Middle frontal gyrus (tissue), 1 donor: ENCODE data around the gene GLDN.
A peak's percentile ranks its signal among the peaks of the same experiment; 100 is the strongest.

ENCODE experiments used
- DNase-seq: peaks from one replicate; pipeline ENCODE4 v3.0.0-alpha.2; 2015; ENCODE audit warnings: low spot score; ENCODE audit errors: extremely low spot score

GLDN gene

DNA sequence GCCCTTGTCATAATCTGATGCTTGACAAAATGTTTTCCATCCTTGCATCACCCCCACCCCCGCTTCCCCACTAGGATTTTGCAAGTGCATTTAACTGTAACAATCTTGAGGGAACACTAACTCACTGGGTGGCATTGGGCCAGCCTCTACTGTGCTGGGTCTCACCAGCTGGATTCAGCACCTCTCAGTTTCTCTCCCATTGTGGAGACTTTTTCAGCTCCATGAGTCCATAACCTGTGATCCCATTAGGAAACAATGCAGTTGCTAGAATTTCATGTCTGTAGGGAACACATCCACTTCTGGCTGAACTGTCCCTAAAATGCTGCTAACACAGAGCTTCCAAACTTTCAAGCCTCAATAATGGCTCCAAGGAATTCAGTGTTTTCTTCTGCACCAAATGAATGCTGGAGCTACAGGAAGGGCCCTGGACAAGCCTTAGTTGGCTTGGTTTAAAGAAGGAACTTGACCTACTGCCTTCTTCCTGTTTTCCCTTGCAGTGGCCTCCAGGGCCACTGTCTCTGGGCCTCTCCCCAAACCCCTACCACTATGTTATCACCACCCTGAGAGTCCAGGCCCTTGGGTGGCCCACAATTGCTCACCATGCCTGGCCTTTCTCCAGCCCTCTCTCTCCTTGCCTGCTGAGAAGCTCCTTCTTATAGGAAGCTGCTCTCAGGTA, 18.7 kb upstream of the GLDN start:
- DNase-seq, result no peak

DNA sequence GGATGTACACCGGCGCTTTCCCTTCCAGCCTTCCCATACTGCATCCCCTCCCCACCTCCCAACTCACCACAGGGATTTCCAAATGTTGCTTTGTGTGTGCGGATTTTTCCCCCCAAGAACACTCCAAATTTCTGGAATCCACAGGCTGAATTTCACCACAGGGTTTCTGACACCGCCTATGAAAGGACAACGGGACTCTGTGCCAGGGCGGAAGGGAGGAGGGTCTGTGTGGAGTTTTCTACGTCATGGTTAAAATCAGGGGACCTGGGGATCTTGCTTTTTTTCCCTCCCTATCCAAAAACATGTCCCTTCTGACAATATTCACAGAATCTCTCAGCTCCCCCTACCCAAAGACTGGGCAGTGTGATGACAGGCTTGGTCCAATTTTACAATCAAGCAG, 17.7 kb upstream of the GLDN start:
- DNase-seq, result no peak

DNA sequence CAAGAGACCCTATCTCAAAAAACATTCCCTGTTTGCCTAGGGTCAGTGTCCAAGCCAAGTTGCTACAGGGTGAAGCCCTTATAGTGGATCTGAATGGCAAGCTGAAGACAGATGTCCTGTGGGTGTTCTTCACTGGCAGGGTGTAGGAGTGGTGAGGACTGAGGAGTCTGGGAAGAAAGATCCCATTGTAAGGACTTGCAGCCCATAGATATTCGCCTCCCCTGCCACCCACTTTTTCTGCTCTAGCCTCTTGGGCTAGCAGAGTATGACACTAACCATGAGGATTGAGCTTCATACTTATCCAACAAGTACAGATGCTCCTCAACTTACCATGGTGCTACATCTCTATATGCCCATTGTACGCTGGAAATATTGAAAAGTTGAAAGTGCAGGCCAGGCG, 16.3 kb upstream of the GLDN start:
- DNase-seq, result no peak

DNA sequence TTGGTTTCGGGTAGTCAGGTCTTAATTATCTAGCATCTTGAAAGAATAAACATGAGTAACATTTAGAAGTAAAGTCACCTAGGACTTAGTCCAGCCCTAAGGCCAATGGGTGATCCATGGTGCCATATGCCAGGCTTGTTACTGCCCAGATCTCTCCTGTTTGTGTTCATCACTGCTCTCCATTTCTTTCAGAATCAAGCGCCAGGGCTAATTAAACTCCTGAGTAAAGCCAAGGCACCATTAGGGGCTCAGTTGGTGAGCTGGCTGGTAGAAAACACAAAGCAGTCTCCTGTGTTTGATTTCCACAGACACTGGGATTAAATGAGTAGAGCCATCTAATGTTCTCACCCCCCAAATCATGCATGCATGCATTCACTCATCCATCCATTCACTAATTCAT, 14.4 kb upstream of the GLDN start:
- DNase-seq, result no peak

DNA sequence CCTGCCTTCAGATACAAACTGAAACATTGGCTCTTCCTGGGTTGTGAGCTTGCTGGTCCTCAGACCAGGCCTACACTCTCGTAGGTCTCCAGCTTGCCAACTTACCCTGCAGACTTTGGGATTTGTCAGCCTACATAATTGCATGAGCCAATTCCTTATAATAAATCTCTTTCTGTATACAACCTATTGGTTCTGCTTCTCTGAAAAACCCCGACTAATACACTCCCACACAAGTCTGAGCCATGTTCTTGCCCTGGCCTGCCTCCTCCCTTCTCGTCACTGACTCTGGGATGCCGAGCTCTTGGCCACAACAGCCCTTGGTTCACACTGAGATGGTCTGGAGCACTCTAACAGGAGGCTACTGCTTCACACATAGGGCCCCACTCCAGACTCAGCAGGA, 12.5 kb upstream of the GLDN start:
- DNase-seq, result no peak

DNA sequence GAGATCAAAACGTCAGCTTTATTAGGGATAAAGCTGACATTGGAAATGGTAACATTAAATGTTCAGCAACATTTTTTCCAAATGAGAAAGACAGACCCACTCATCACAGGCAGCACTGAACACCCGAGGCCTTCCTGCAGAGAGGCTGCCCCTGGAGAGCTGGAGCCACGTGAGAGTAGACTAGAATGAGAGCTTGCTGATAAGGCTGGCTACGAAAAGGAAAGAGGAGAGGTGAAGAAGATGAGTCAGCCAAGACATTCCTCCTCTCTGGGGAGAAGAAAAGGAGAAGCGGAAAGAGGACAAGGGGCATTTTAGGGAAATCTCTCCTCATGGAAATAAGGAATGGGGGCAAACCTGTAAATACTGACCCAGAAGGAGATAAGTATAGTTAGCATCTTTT, 10.3 kb upstream of the GLDN start:
- DNase-seq, result no peak

DNA sequence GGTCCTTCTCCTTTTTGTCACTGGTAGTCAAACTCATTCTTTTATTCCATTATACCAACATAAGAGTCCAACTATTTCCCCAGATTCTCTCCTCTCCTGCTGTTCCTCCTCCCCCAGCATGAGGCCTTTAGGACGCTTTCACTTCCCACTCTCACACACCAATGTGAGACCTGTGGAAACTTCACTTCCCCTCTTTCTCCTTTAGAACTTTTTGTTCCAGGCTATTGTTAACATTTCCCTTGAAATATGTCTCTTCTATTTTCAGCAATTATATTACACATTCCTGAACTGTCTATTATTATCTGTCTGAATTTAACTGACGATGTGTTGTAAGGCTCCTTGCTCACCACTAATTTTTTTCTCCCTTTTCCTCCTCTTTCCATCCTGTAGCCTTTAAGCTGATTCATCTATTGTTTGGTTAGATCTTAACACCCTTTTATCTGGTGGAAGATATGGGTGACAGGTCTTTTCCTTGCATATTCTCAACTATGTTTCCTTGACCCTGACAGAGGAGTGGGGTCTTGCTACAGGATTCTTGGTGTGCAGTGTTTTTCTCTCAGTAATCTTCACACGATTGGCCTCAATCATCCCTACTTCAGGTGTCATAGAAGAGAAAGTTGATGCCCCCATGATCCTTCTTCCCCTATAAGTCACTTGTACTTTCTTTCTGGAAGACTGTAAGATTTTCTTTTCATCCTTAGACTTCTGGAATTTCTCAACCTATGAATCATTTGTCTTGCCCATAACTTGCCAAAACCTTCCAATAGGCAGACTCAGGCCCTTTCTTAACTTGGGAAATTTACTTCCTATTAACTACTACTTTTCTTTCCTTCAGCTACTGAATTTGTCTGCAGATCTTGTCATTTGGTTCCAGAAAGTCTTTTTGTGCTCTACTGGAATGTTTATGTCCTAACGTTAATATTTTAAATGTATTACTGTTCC, 9.0 kb upstream of the GLDN start:
- DNase-seq, result no peak

DNA sequence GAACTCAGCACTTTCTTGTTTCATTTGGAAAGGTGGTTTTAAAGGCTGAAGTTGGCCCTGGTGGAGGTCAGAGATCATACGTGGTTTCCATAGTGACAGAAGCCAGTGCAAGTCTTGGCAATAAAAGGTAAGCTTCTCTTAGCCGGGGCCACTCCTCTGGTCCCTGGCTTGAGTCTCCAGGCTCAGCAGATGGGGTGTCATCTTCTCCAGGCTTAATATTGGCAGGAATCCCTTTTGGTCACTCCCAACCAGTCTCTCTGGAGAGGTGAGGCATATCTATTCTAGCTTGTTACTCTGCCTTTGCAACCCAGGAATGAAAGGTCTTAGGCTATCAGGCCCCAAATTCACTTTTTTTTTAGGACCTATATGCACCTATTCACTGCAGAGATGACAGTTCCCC, 7.9 kb upstream of the GLDN start:
- no peak for DNase-seq

DNA sequence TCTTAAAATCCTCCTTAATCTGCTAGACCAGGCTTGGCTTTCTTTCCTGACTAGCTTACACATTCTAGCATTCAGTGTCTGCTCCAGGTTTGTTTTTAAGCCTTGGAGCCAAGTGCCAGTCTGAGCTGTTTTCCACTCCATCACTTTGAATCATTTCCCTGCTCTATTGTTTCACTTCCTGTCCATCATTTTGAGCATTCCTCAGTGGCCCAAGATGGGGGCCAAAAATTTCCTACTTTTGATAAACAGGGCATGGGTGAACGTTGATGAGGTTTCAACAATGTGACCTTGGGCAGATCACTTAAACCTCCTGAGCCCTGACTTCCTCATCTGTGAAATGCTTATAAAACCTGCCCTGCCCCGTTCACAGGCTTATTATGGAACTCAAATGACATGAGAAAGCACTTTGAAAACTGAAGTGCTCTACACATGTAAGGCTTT, 7.4 kb upstream of the GLDN start:
- DNase-seq, result no peak

DNA sequence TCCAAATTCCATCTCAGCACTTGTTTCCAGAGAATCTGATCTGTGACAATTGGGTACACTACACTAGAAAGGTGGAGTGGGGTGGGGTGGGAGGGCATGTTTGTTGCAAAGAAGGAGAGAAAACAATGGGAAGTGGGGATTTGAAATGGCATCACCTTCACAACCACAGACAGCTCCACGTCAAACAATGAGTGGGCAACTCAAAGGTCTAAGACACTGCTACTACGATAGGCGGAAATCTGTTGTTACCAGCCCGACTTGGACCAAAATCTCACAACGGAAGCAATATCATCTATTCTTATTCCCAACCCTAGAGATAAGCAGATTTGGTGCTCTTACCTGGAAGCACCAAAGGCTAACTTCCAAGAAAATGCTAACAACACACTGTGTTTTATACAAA, 6.4 kb upstream of the GLDN start:
- DNase-seq, result no peak

DNA sequence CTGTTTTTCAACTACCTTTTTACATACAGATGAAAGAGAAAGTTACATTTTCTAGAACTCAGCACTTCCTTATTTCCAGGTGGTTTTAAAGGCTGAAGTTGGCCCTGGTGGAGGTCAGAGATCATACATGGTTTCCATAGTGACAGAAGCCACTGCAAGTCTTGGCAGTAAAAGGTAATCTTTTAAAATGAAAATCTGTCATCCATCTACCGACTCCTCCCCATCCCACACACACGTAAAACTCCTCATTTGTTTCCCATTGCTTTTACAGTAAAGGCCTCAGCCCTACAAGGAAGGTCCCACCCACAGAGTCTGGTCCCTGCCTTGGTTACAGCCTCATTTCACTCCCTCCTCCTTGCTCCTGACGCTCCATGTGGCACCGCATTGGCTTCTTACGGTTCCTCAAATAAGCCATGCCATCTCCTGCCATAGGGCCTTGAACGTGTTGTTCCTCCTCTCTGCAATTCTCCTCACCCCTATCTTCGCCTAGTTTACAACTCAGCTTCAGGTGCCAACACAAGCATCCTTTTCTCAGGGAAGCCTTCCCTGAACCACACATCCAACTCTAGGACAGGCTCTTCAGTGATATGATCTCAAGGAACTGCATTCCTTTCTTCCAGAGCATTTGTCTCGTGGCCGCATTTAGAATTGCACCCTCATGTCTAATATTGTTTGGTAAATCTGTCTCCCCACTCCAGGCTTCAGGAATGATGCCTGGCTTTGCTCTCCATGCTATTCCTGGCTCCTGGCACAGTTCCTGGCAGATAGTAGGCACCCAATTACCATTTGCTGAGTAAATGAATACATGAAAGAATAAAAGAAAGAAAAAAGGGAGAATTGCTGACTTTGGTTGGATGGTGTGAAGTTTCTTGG, 5.7 kb upstream of the GLDN start:
- DNase-seq, result no peak

DNA sequence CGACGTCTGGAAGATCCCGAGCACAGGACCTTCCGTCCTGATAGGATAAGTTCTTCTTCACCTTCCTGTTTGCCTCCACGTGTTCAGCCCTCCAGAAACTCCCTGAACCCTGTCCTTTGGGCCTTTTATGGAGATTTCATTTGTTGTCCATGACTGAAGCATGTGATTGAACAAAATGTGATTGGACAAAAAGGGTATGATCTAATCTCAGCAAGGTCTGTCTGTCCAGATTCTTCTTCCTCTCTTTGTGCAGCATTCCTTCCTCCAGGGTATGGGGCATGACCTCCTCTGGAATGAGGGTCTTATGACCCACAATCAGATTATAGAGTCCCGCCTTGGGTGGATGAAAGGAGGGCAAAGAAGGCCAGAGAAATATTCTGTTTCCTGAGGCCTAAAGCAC, 3.0 kb upstream of the GLDN start, which contains the start of gene CYP19A1:
TSS of gene CYP19A1 (minus strand) at position 101 of the 400 bp plus-strand sequence. CDS start 95,684 bp downstream, outside the sequence.
- DNase-seq, result no peak

DNA sequence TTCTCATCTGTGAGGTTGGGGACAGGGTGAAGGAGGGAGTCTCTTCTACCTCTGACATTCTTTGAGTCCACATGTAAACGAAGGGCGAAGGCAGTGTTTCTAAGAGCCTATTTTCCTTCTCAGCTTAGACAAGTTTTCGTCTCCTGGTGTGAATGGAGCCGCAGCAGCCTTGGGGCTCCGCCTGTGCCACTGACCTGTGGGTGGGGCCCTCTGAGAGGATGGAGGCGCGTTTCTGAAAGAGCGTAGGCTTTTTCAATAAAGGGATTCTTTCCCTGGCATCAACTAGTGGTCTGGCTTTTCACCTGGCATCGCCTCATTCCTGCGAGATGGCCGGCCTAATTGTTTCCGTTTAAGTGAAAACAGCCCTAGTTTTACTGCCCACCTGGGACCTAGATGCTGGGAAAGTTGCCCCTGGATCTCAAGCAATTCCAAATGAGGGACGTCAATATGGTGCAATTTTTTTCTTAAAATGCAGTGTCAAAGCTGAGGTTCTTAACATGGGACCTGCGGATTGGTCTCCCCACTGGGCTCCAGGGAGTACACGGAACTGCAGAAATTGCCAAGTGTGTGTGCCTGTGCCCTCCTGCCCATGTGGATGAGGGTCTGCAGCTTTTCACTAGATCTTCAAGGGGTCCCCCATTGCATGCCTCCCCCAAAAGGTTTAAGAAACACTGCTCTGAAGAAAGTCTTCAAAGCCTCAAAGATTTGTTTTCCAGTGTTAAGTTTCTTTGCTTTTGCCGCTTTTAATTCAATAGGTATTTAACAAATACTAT, 958 bp downstream of the GLDN start:
- DNase-seq, result no peak

DNA sequence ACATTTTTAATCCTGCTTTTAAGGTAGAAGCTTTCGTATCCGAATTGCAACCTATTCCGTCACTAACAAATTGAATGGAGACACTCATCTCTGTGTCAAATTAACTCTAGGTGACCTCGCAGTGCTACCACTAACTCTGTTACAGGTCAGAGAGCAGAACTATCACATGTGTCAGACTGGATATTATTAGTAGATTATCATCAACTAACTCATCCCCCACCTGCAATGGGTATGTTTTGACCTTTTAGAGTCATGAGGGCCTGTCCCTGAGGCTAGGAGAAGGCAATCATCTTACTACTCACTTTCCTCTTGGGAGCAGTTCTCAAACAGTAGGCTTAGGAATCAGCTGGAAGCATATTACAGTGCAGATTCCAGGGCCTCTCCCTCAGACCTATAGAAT, 2.0 kb downstream of the GLDN start:
- DNase-seq, result no peak

DNA sequence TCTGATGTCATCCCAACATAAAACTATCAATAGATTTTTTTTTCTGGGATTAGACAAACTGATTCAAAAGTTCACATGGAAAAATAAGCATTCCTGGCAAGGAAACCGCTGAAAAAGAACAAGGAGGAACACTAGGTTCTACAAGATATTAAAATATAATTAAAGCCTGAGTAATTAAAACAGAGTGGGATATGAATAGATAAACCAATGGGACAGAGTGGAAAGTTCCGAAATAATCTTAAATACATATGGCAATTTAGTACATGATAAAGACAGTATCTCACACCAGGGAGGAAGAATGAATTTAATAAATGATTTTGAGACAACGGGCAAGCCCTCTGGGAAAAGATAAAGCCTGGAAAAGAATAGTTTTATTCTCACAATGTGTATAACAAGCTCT, 4.7 kb downstream of the GLDN start:
- no peak for DNase-seq

DNA sequence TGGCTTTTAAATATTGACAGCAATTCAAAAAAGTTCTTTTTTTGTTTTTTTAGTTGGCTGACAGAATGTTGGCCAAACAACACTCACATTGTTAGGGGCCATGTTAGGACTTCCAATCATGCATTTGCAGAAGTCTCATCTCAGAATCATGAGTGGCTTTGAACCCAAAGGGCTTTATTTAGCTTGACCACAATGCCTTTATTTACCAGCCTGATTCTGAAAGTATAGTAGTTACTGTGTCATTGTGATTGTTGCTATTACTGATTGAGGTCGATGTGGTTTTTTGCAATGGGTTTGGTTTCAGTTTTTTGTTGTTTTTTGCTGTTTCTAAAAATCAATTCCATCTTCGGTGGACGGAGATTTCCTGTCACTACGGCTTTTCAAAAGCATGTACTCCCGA, 7.2 kb downstream of the GLDN start:
- peak; percentile 52 for DNase-seq

DNA sequence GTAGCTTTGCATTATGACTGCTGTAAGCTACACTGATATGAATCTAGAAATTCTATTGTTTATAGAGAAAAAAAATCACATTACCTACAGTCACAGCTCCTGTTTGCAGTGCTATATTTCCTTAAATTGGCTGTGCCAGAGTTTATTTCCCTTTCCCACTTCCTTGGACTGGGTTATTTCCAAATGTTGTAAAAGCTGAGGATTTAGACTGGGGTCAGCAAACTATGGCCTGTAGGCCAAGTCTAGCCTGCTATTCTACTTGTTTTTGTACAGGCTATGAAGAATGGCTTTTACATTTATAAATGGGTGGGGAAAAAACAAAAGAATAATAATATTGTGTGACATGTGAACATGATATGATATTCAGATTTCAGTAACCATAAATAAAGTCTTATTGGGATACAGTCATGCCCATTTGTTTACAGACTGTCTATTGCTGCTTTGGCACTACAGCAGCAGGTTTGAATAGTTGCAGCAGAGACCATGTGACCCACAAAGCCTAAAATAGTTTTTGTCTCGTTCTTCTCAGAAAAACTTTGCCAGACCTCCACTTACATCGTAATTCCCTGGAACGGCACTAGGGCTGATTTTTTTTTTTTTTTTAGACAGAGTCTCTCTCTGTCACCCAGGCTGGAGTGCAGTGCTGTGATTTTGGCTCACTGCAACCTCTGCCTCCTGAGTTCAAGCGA, 7.8 kb downstream of the GLDN start:
- DNase-seq, result no peak

DNA sequence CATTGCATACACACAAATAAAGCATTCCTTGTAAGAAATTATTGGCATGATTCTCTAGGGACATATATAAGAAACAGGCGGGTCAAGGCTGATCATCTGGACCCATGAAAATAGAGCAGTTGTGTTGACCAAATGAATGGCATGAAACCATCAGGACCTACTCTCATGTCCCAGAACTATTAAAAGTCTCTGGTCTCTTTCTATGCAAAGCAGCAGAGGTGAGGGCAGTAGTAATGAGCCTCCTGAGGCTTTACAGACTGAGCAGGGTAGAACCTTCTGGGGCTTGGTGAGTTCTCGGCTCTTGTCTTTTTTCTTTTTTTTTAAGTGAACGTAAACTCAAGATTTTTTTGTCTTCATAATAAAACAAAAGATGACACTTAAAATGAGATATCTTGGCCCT, 9.3 kb downstream of the GLDN start:
- DNase-seq, result no peak

DNA sequence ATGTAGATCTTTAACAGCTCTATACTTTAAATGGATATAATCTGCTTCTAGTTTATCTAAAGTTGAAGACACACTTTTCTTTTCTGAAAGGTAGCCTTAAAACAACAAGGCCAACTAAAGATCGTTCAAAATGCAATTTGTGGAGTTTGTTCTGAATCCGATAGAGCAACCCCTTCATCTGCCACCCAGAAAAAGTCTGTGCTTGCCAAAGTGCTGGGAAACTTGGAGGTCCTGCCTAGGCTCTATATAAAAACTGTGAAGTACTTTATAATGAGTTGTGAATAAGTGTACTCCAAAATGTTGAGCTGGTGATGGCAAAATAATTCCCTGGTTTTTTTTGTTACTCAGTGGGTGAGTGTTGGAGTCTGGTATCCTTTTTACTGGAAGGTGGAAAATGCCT, 12.5 kb downstream of the GLDN start:
- DNase-seq, result no peak

DNA sequence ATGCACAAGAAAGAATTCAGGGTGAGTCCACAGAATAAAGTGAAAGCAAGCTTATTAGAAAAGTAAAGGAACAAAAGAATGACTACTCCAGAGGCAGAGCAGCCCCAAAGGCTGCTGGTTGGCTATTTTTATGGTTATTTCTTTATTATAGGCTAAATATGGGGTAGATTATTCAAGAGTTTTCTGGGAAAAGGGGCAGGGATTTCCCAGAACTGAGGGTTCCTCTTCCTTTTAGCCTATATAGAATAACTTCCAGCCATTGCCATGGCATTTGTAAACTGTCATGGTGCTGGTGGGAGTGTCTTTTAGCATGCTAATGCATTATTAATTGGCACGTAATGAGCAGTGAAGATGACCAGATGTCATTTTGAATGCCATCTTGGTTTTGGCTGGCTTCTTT, 13.6 kb downstream of the GLDN start:
- no peak for DNase-seq
